AG09309 (cell line): ENCODE data around the gene CCDC181.

Source experiments
- DNase-seq: peaks from one replicate; pipeline ENCODE4 v3.0.0-alpha.2; 2010; ENCODE audit warnings: low read depth
- H3K4me3 ChIP-seq: 2 replicates; pipeline ENCODE4 v1.5.1; 2011; ENCODE audit warnings: mild to moderate bottlenecking, low read depth, low read length, moderate library complexity; ENCODE audit not compliant: control insufficient read depth
- TF ChIP-seq, protein P1 (sequence below): IDR thresholded peaks from 2 replicates; pipeline ENCODE4 v1.5.1; 2011; ENCODE audit warnings: mild to moderate bottlenecking, low read depth, low read length, inconsistent platforms; ENCODE audit not compliant: insufficient read depth, control insufficient read depth; ENCODE audit errors: missing control alignments

CCDC181 gene

GRCh38 chr1:169456029-169456428 is 28.8 kb upstream of the CCDC181 start:
- TF ChIP-seq, protein P1, sequence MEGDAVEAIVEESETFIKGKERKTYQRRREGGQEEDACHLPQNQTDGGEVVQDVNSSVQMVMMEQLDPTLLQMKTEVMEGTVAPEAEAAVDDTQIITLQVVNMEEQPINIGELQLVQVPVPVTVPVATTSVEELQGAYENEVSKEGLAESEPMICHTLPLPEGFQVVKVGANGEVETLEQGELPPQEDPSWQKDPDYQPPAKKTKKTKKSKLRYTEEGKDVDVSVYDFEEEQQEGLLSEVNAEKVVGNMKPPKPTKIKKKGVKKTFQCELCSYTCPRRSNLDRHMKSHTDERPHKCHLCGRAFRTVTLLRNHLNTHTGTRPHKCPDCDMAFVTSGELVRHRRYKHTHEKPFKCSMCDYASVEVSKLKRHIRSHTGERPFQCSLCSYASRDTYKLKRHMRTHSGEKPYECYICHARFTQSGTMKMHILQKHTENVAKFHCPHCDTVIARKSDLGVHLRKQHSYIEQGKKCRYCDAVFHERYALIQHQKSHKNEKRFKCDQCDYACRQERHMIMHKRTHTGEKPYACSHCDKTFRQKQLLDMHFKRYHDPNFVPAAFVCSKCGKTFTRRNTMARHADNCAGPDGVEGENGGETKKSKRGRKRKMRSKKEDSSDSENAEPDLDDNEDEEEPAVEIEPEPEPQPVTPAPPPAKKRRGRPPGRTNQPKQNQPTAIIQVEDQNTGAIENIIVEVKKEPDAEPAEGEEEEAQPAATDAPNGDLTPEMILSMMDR: no peak
- DNase-seq: no peak
- no peak overlapping the region for H3K4me3 ChIP-seq

DNA sequence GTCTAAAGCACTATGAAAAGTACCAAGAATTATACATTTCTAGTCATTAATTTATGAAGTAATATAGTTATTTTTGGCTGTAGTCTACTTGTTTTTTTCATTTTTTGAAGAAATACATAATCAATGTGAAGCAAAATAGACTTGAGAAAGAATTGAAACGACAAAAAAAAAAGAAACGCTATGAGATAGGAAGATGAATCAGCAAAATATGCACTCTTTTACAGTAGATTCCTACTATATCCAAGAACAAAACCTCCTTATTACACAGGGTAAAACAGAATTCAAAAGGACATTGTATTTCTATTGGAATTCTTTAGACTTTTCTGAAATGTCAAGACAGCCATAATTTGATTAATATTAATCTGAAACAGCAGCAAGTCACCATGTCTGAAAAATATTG is 25.6 kb upstream of the CCDC181 start:
- no peak for DNase-seq
- no peak overlapping the region for H3K4me3 ChIP-seq
- TF ChIP-seq, protein P1: no peak

DNA sequence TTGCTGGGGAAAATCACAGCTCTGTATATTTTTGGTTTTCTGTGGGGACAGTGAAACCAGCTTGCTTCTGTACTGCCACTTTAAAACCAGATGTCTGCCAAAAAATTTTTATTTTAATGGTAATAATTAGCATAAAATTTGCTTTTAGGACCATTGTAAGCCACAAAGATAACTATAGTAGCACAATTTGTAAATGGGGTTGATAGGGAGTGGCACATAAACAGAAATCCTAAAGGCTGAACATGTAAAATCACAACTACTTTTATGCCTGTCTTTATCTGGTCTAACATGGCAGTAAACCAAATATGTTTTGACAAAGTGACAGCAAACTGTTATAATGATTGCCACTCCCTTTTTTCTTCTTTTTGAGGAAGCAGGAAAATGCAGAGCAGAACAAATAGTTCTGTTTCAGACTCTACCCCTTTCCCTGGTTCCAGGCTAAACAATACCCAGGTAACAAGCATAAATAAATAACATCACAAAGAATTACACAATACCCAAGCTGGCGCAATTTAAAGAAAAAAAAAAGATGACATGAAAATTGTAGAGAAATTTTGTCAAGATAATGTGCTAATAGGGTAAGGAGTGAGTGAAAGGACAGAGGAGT is 24.0 kb upstream of the CCDC181 start:
- no peak overlapping the region for H3K4me3 ChIP-seq
- TF ChIP-seq, protein P1: no peak
- DNase-seq: no peak

- H3K4me3 ChIP-seq: no peak overlapping the region
- TF ChIP-seq, protein P1: no peak
- DNase-seq: no peak
These were observed 16.6 kb upstream of the CCDC181 start for GRCh38 chr1:169443923-169444322.

- H3K4me3 ChIP-seq: no peak overlapping the region
- TF ChIP-seq, protein P1: no peak
- no peak for DNase-seq
These were observed 1.0 kb downstream of the CCDC181 start for GRCh38 chr1:169426174-169426705.

DNA sequence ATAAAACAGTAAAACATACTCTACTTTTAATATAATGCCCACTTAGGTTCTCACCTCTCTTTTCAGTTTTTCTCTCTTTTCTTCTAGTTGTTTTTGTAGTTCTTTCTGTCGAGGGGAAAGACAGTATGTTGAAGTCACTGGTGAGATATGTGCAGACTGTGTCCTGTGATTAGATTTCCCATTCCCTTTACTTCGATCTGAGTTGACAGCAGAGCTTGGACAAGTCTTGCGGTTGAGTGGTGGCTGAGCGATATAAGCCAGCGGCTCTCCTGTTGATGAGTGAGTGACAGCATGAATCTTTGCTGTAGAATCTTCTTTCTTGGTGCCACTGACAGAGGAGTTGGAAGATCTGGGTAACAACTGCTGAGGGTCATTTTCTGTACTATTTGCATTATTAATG is 6.0 kb downstream of the CCDC181 start:
- H3K4me3 ChIP-seq: no peak overlapping the region
- no peak for DNase-seq
- TF ChIP-seq, protein P1: no peak
